Activated CD4-positive, alpha-beta T cell treated with anti-CD3 and anti-CD28 coated beads, Interleukin-2, amount 50 U/mL, for 24 hours (primary cell): Measurements from ENCODE around the gene GFI1.
"Not testable (repeated sequence)": the region's sequence is repeated elsewhere in the genome, so short reads cannot be mapped to it uniquely, and the experiment has no call there.

Experiments used
- DNase-seq, 2 donors: peaks; one replicate each; pipeline ENCODE4 v3.0.0-alpha.2; 2020; ENCODE audit warnings: low read depth in 1 of 2, low spot score in 1 of 2

The GFI1 gene

DNA sequence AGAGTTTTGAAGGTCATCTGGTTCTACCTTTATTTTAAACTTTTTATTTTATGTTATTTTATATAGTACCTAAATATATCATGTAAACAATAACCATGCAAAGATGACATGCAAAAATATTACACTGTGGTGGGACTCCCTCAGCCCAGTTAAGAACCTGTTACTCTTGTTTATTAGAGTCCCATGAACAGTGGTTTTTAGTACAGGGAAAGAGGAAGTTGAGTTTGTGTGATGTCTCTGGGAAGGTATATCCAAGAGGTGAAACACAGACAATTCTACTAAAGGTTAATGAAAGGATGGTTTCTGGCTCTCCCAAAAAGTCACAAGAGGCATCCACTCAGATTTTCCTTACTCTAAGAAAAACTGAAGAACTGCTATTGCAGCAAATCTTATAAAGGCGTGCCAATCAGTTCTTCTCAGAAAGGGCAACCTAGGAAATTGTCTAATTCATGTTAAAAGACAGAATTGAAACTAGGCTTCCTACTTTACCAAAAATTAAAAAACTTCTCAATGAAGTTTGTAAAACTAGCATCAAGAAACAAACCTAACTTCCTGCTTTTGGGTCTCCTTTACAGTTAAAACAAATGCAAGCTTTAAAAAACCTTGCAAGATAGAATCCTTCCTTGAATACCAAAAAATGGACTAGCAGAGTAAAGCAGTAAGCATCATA is 19.9 kb downstream of the GFI1 start:
- no peak for DNase-seq

DNA sequence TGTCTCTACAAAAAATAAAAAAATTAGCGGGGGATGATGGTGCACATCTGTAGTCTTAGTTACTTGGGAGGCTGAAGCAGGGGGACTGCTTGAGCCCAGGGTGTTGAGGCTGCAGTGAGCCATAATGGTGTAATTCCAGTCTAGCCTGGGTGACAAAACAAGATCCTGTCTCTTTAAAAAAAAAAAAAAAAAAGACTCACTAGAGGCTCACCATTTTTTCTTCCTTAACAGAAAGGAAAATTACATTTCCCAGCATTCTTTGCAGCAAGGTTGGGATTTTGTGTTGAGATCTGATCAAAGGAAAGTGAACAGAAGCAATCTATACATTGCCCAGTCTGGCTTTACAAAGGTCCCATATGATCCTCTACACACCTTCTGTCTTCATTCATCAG is 21.5 kb downstream of the GFI1 start:
- DNase-seq: no peak

DNA sequence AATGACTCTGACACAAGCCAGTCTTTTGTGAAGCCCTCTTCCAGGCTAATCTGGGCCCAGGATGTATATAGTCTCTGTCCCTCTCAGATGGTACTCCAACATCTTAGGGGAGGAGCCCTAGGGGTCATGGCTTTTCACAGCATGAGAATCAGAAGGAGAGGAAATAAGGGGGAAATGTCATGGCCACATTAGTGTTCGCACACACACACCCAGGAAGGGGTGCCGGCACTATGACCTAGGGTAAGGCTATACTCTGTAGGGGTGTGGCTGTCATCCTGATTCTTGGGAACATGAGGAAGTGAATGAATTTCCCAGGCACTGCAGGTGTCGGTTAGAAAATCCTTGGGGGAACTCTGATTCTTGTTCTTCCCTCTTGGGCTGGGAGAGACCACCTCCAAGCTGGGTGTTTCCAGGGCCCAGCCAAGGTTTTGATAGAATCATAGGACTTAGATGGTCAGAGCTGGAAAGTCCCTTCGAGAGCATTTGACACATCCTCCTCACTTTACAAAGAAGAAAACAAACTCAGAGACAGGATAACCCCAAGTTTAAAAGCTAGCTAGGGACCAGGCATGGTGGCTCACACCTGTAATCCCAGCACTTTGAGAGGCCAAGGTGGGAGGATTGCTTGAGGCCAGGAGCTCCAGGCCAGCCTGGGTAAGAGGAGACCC is 22.0 kb downstream of the GFI1 start:
- no peak for DNase-seq

- DNase-seq: no peak
Measured at GRCh38 chr1:92461364-92462097, 25.2 kb downstream of the GFI1 start.

DNA sequence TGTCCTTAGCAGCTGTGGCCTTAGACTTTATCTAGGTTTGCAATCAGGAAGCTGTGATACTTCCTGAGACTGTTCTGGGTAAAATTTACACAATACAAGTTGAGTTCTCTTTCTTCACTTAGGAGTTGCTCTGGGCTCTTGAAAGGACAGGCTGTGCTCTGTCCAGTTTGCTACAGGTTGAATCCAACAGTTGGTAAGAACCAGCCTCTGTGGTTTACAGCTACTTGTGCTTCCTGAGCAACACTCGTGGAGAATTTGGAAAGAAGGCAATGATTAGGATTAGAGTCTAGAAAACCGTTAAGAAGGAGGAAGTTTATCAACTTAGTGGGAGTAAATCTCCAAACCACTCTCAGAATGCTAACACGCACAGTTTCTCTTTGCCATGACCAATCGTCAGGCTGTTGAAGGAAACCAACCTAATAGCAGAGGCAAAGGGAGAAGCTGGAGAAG is 26.8 kb downstream of the GFI1 start:
- DNase-seq: no peak

DNA sequence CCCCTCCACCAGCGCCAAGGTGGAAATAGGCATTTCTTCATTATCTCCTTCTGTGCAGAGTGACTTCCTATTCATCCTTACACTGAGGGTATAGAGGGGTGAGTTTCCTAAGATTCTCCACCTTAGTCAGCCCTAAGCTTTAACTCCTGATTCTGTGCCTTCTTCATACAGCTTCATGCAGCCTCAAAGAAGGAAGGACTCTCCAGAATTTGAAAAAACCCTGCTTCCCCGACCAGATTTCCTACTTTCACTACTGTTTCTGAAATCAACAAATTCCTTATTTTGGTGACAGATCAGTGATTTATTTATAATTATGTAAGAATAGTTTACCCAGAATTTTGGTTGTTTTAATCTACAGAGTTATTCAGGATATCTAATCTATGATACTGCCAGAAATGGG is 28.6 kb downstream of the GFI1 start:
- DNase-seq: no peak

DNA sequence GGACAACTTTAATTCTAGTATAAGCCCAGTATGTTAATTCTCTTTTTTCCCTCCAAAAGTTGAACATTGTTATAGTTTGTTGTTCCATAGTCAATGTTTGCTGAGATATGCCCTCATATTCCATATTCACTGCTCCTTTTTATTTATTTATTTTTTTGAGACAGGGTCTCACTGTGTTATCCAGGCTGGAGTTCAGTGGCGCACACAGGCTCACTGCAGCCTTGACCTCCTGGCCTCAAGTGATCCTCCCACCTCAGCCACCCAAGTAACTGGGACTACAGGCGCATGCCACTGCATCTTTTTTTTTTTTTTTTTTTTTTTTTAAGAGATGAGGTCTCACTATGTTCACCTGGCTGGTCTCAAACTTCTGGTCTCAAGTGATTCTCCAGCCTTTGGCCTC is 38.7 kb downstream of the GFI1 start:
- DNase-seq: no peak

GRCh38 chr1:92447033-92447681 is 39.6 kb downstream of the GFI1 start:
- no peak for DNase-seq

GRCh38 chr1:92446546-92446945 is 40.2 kb downstream of the GFI1 start:
- DNase-seq: no peak

DNA sequence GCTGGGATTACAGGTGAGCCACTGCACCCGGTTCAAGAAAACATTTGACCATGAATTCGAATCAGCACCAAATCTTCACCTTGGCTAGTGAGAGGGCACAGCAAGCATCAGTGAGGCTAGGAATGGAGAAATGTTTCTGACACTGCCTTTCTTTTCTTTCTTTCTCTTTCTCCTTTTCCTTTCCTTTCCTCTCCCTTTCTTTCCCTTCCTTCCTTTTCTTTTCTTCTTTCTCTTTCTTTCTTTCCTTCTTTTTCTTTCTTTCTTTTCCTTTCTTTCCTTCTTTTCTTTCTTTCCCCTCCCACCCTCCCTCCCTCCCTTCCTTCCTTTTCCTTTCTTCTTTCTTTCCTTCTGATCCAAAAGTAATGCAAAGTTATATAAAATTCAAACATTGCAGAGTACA is 40.9 kb downstream of the GFI1 start:
- DNase-seq: no peak

GRCh38 chr1:92444351-92444750 is 42.4 kb downstream of the GFI1 start:
- DNase-seq: no peak

DNA sequence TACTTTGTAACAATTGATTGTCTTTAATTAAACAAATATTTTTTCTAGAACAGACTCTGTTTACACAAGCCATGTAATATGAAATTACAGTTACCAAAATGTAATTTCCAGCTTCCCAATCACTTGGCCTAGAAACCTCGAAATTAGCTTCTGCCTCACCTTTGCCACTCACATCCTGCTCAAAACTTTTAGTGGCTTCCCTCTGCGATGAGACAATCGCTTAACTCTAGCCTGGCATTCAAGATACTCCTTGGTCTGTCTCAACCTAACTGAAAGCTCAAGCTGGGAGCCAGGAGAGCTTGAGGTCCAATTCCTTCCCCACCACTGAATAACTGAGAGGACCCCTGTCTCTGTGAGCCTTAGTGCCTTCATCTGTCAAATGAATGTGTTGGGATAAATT is 42.8 kb downstream of the GFI1 start:
- DNase-seq: no peak

GRCh38 chr1:92442351-92442750 is 44.4 kb downstream of the GFI1 start:
- DNase-seq: no peak

DNA sequence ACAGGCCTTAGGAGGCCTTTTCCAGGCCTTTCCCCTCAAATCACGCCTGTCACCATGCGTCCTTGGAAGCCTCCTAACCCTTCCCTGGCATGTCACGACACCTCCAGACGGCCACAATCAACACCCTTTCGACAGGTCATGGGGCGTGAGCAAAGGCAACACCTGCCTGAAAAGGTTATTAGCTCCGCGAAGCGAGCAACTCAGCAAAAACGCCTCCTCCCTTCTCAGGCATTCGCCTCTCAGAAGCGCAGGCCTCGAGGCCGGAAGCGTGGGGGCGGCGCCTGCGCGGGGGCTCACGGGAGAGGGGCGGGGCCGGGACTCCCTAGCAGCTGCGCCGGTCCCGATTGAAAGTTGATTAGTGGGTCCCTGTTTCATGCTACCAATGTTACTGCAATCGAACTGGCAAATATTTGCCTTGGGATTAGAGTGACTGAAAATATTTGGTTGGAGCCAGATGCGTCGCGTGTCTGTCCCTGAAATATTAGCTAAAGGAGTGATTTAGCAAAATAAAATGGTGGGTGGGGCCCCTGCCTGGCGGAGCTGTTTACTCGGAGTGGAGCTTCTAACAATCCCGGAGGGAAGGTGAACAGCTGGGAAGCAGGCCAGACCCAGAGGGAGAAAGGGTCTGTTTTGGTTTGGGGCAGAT is 44.9 kb downstream of the GFI1 start:
- no peak for DNase-seq

DNA sequence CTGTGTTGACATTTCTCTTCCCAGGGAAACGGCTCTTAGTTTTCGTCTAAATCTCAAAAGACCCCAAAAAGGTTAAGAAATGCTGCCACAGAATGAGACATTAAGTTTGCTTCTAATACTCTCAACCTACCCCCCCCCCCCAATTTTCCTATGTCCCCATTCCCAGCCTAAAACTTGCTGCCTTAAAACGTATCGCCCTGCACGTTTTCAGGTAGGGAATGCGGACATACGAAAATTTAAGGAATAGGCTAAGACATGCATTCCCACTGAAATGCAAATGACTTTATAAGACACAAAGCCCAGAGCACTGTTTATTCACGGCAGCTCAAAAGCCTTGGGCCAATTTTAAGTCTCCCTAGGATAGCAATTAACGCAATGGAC is 45.4 kb downstream of the GFI1 start:
- DNase-seq: no peak

GRCh38 chr1:92439291-92439690 is 47.4 kb downstream of the GFI1 start:
- no peak for DNase-seq

DNA sequence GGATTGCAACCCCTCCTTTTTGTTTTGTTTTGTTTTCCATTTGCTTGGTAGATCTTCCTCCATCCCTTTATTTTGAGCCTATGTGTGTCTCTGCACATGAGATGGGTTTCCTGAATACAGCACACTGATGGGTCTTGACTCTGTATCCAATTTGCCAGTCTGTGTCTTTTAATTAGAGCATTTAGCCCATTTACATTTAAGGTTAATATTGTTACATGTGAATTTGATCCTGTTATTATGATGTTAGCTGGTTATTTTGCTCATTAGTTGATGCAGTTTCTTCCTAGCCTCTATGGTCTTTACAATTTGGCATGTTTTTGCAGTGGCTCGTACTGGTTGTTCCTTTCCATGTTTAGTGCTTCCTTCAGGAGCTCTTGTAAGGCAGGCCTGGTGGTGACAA is 52.2 kb downstream of the GFI1 start:
- DNase-seq: not testable (repeated sequence)

- DNase-seq: no peak
Measured at GRCh38 chr1:92430030-92430429, 56.7 kb downstream of the GFI1 start.

DNA sequence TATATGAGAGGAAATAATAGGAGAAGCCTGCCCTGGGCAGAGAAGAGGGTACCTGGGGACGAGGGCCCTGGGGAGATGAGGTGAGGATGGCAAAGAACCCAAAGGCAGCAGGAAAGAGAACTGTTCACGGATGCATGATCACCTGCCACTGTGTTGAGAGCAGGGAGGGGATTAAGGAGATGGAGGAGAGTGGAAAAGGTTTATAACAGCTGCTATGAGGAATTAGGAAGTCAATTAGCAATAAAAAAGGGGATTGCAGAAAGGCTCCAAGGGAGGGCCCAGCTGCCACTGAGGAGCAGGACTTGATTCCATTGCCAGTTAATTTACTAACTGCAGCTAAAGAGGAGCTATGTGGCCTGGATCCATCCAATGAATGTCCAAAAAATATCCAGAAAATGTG is 61.1 kb downstream of the GFI1 start:
- DNase-seq: no peak
